Activated CD8-positive, alpha-beta memory T cell treated with anti-CD3 and anti-CD28 coated beads, Interleukin-2, amount 10 ng/mL, durations not matched to agents 7 days and 5 days (primary cell): ENCODE results near the gene ZNF652. TPM values are rescaled to one million over a fixed set of nuclear protein-coding genes. Genes with fewer than 3 reads are reported as not detected.

Experiments
- microRNA-seq: library from miRNA; unstranded; fragments of <30 nt; microRNA quantifications from one replicate; pipeline ENCODE4 v1.2.0, GENCODE V29; 2022
- total RNA-seq, 2 experiments: library from RNA; stranded (reverse); gene quantifications; one replicate each; pipeline ENCODE4 v1.2.3, GENCODE V29; 2021

Gene ZNF652
- total RNA-seq, 2 experiments from 2014 or later: 32.2 to 34.4 TPM

Small RNA genes within 50 kb of the gene (microRNA-seq; reads per million reads assigned to microRNA genes)
- gene MIR6129: not detected

Other genes starting within 250 kb of the ZNF652 start
- gene B4GALNT2, start 229.5 kb downstream of the ZNF652 start, total RNA-seq: under 1 TPM; 0.02 to 0.03 TPM
- 10 to 100 TPM; 39.8 to 45.3 TPM for gene GNGT2, start 151.7 kb downstream of the ZNF652 start, total RNA-seq
- gene ABI3, start 151.5 kb downstream of the ZNF652 start, total RNA-seq: 100 to 1,000 TPM; 116 to 121 TPM
- not detected for gene PHOSPHO1, start 131.5 kb downstream of the ZNF652 start, total RNA-seq
- 100 to 1,000 TPM; 150 to 227 TPM for gene PHB1, start 52.6 kb upstream of the ZNF652 start, total RNA-seq
- gene NGFR, start 133.0 kb upstream of the ZNF652 start, total RNA-seq: under 1 TPM; 0.07 to 0.20 TPM
- under 1 TPM in 1 of 2 experiments, not detected in 1; 0.09 TPM for gene NXPH3, start 213.6 kb upstream of the ZNF652 start, total RNA-seq